Measurements from ENCODE around the gene CAB39.

- TF ChIP-seq EZH2 (IDR thresholded peaks at IDR 0.05) (no peak), POLR2AphosphoS5 (IDR thresholded peaks at IDR 0.05; ENCODE audit: borderline replicate concordance, low read depth, low read length) (no peak), FOXP2 (optimal IDR thresholded peaks at IDR 0.05; ENCODE audit: control extremely low read depth, extremely low read length, insufficient read depth) (no peak)
Observed at GRCh38 chr2:230865307-230865765, 152.7 kb downstream of the CAB39 start.
